ENCODE measurements around the gene SNX33. TPM values are rescaled to one million over a fixed set of nuclear protein-coding genes. Genes with fewer than 3 reads are reported as not detected.
A peak's percentile ranks its signal among the peaks of the same experiment; 100 is the strongest.

Gene SNX33
- total RNA-seq, 4 donors from 2014 or later, result 27.8 to 47.6 (median 40.1) TPM

DNA sequence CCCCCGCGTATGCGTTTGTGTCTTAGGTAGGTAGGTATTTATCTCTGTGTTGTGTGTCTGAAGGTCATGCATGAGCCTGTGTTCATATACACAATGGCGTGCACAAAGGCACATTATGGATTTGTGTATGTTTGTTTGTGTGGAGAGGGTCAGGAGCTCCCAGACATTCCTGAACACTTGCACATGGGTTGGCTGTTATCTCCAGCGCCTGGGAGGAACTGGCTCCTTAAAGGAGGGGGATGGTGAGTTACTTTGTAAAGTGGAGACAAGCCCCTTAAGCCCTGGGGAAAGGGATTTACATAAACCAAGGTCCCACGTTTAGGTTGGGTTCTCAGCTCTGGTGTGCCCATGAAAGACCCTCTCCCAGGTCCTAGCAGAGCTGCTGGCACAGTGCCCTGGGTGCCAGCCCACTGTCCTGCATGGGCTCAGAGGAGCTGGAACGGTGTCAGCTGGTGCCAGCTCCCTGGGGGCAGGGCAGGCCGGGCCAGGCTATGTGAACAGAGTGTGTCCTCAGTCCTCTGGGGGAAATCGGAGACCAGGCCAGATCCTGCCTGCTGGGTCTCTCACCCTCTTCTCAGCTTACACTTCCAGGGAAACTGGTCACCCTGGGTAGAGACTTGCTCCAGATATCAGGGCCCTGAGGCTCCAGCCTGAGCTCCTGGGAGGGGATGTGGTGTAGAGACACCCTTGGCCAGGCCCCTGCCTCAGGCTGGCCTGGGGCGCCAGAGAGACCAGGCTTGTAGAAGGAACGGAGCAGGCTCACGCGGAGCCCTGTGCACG lies 25.1 kb downstream of the SNX33 start:
- H3K27ac ChIP-seq (replicated peaks in 1 of 4), result peak overlapping the region; percentile 78 to 88 (median 87)
- intact Hi-C loops (cut with DNase I), result no loop called here
- H3K4me3 ChIP-seq, result peak overlapping the region in 2 of 4 donors; percentile 1 to 7
- 32% methylated on average over 10 of the region's 14 CpGs for WGBS
- peaks cover 0 to 38% (median 22%) of the 10 kb centered on the region in 4 donors for H3K36me3 ChIP-seq
- H3K9me3 ChIP-seq, result no peaks in the 10 kb centered on the region
- no peak for DNase-seq (ENCODE audit: extremely low spot score)
- peaks cover 28 to 70% (median 69%) of the 10 kb centered on the region in 4 donors for H3K4me1 ChIP-seq
- H3K27me3 ChIP-seq, result no peaks in the 10 kb centered on the region
- TF ChIP-seq POLR2A (IDR thresholded peaks at IDR 0.05; ENCODE audit: low read depth), result no peak
- peak; percentile 18 to 51 for TF ChIP-seq POLR2AphosphoS5 (IDR thresholded peaks at IDR 0.05)

GRCh38 chr15:75673426-75674235 lies 25.9 kb downstream of the SNX33 start:
- Histone ChIP-seq H3K4me3 (peak overlapping the region in 2 of 4 donors; percentile 1 to 7), H3K27me3 (no peaks in the 10 kb centered on the region), H3K4me1 (peaks cover 27 to 68% (median 66%) of the 10 kb centered on the region in 4 donors), H3K36me3 (peaks cover 0 to 46% (median 29%) of the 10 kb centered on the region in 4 donors), H3K9me3 (no peaks in the 10 kb centered on the region), H3K27ac (replicated peaks in 1 of 4) (peak overlapping the region; percentile 78 to 88 (median 87))
- DNase-seq (ENCODE audit: extremely low spot score), result no peak
- 45% methylated on average over 10 of the region's 10 CpGs for WGBS
- intact Hi-C loops (cut with DNase I), result no loop called here
- TF ChIP-seq CTCF (IDR thresholded peaks at IDR 0.05) (no peak), EP300 (IDR thresholded peaks at IDR 0.05) (no peak), POLR2AphosphoS5 (IDR thresholded peaks at IDR 0.05) (peak; percentile 45 to 49), POLR2A (IDR thresholded peaks at IDR 0.05; ENCODE audit: low read depth) (no peak)

DNA sequence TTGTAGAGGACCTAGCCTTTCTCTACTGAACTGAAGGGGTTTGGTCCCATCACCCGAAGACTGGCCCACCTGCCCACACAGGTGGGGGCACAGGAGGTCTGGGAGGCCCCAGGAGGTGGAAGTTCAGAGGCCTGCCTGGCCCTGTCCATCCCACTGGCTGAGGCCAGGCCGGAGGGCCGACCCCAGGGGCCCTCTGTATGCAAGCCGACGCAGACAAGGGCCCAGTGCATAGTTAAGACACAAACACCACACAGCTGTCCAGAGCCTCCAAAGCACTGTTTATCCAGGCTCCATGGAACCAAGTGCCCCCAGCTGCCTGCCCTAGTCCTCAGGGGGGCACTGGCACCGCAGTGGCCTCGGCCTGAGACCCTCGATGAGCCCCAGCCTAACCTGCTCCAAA lies 26.7 kb downstream of the SNX33 start:
- no peaks in the 10 kb centered on the region for H3K9me3 ChIP-seq
- TF ChIP-seq POLR2A (IDR thresholded peaks at IDR 0.05; ENCODE audit: low read depth) (no peak), EP300 (IDR thresholded peaks at IDR 0.05) (no peak), CTCF (IDR thresholded peaks at IDR 0.05) (no peak), POLR2AphosphoS5 (IDR thresholded peaks at IDR 0.05) (no peak)
- H3K27ac ChIP-seq (replicated peaks in 1 of 4), result peak overlapping the region; percentile 78 to 88 (median 87)
- DNase-seq (ENCODE audit: extremely low spot score), result no peak
- no peaks in the 10 kb centered on the region for H3K27me3 ChIP-seq
- H3K4me1 ChIP-seq, result peaks cover 27 to 66% (median 65%) of the 10 kb centered on the region in 4 donors
- 83% methylated on average over 1 of the region's 8 CpGs for WGBS
- peaks cover 0 to 52% (median 35%) of the 10 kb centered on the region in 4 donors for H3K36me3 ChIP-seq
- intact Hi-C loops (cut with DNase I), result no loop called here
- no peak overlapping the region for H3K4me3 ChIP-seq

DNA sequence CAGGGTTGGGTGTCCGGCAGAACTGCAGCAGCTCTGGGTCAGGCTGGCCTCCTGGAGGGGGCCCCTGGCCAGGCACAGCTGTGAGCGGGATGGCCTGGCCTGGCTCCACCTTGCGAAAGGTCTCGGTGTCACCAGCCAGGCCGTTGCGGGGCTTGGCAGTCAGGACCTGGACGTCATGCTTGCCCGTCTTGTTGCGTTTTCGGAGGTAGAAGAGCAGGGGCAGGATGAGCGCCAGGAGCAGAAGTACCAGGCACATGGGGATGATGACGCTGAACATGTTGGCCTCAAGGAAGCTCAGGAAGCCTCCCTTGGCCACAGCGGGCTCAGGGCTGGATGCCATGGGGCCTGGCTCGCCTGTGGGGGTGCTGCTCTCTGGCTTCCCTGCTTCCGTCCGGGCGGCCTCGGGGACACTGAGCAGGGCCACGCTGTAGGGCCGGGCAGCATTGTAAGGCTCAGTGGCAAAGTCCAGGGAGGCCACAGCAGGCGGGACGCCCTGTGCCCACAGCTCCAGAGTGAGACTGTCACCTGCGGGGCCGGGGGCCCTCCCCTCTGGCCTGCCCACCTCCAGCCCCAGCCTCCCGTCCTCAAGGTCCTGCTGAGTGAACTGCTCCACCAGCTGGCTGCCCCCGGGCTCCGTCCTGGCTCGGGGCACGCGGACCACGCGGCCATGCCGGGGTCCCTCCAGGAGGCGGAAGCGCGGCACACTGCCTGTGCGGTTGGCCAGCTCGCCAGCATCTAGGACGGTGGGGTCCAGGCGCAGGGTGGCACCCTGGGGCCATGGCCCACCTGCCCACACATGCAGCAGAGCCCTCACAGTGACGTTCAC lies 28.1 kb downstream of the SNX33 start:
- WGBS, result 89% methylated on average over 20 of the region's 41 CpGs
- H3K27me3 ChIP-seq, result no peaks in the 10 kb centered on the region
- no peak overlapping the region for H3K4me3 ChIP-seq
- DNase-seq (ENCODE audit: extremely low spot score), result no peak
- TF ChIP-seq POLR2AphosphoS5 (IDR thresholded peaks at IDR 0.05) (peak in 1 of 2 donors; percentile 41), POLR2A (IDR thresholded peaks at IDR 0.05; ENCODE audit: low read depth) (no peak)
- intact Hi-C loops (cut with DNase I), result no loop called here
- peaks cover 27 to 59% (median 58%) of the 10 kb centered on the region in 4 donors for H3K4me1 ChIP-seq
- H3K36me3 ChIP-seq, result peaks cover 4 to 66% (median 49%) of the 10 kb centered on the region in 4 donors
- H3K27ac ChIP-seq (replicated peaks in 1 of 4), result peak overlapping the region; percentile 78 to 88 (median 87)
- H3K9me3 ChIP-seq, result no peaks in the 10 kb centered on the region

DNA sequence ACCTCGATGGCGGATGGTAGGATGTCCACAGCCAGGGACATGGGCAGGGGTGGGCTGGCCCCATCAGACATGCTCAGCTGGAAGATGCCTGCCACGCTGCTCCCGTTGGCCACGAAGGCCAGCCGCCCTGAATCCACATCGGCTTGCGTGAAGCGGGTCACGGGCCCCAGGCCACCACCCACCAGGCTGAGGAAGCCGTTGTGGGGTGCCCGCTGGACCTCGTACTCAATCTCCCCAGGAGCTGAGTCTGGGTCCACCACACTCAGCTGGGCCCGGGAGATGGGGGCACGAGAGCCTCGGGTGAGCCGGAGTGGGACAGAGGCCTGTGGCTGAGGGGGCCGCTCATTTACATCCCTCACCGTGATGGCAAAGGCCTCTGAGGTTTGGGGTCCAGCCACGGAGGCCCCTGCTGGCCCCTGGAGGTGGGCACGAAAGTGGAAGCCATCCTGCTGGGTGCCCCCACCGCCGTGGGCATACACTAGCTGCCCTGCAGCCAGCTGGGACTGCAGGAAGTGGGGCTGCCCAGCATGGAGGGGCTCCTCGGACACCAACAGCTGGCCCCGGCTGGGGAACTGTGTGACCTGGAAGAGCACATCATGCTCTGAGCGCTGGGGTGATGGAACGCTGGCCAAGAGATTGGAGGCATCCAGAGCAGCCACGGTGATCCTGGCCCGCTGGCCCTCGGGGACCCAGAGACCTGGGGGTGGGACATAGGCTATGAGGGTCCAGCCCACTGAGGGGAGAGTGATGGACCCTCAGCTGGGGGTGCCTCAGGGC lies 29.2 kb downstream of the SNX33 start:
- Histone ChIP-seq H3K9me3 (no peaks in the 10 kb centered on the region), H3K27ac (replicated peaks in 1 of 4) (peak overlapping the region; percentile 38 to 88 (median 82)), H3K36me3 (peaks cover 9 to 77% (median 58%) of the 10 kb centered on the region in 4 donors), H3K4me1 (peaks cover 25 to 50% (median 47%) of the 10 kb centered on the region in 4 donors), H3K4me3 (no peak overlapping the region), H3K27me3 (no peaks in the 10 kb centered on the region)
- DNase-seq (ENCODE audit: extremely low spot score), result no peak
- intact Hi-C loops (cut with DNase I), result no loop called here
- peak in 1 of 2 donors; percentile 1 for TF ChIP-seq POLR2AphosphoS5 (IDR thresholded peaks at IDR 0.05)
- TF ChIP-seq CTCF (IDR thresholded peaks at IDR 0.05), result no peak
- 88% methylated on average over 5 of the region's 30 CpGs for WGBS
